Endodermal cell (in vitro differentiated cells): ENCODE measurements around the gene APOM. TPM values are rescaled to one million over a fixed set of nuclear protein-coding genes. Genes with fewer than 3 reads are reported as not detected.

Experiments used
- DNase-seq: peaks from one replicate; pipeline ENCODE4 v3.0.0-alpha.2; 2017
- H3K27ac ChIP-seq: 2 replicates; pipeline ENCODE4 v1.5.1; 2013; ENCODE audit warnings: mild to moderate bottlenecking, low read depth, low read length, moderate library complexity
- H3K27me3 ChIP-seq: 2 replicates; pipeline ENCODE4 v1.6.1; 2013; ENCODE audit warnings: mild to moderate bottlenecking, low read length, moderate library complexity; ENCODE audit not compliant: insufficient read depth, control insufficient read depth, poor library complexity, severe bottlenecking
- H3K36me3 ChIP-seq: 2 replicates; pipeline ENCODE4 v1.7.0; 2013; ENCODE audit warnings: mild to moderate bottlenecking, low read length, moderate library complexity; ENCODE audit not compliant: control insufficient read depth, insufficient read depth
- H3K4me1 ChIP-seq: one replicate; pipeline ENCODE4 v1.7.0; 2013; ENCODE audit warnings: low read length; ENCODE audit not compliant: control insufficient read depth, insufficient read depth
- H3K4me3 ChIP-seq: 2 replicates; pipeline ENCODE4 v1.5.1; 2013; ENCODE audit warnings: mild to moderate bottlenecking, low read length, moderate library complexity
- H3K9ac ChIP-seq: 2 replicates; pipeline ENCODE4 v1.6.1; 2013; ENCODE audit warnings: mild to moderate bottlenecking, low read length, moderate library complexity; ENCODE audit not compliant: poor library complexity, severe bottlenecking; ENCODE audit errors: extremely low read depth
- H3K9me3 ChIP-seq: 2 replicates; pipeline ENCODE4 v1.6.1; 2013; ENCODE audit warnings: mild to moderate bottlenecking, low read length, moderate library complexity; ENCODE audit not compliant: control insufficient read depth
- H3K27ac Mint-ChIP-seq: 2 replicates; pipeline ENCODE4 v1.8.0; 2020; ENCODE audit warnings: mixed read lengths
- H3K27me3 Mint-ChIP-seq: 2 replicates; pipeline ENCODE4 v1.8.0; 2021; ENCODE audit warnings: mild to moderate bottlenecking, mixed read lengths; ENCODE audit not compliant: insufficient read depth
- H3K36me3 Mint-ChIP-seq: 2 replicates; pipeline ENCODE4 v1.8.0; 2020; ENCODE audit warnings: low read depth, mixed read lengths
- H3K4me1 Mint-ChIP-seq: 2 replicates; pipeline ENCODE4 v1.8.0; 2020; ENCODE audit warnings: mixed read lengths
- H3K4me3 Mint-ChIP-seq: 2 replicates; pipeline ENCODE4 v1.8.0; 2020; ENCODE audit warnings: mild to moderate bottlenecking, moderate library complexity, mixed read lengths
- H3K9me3 Mint-ChIP-seq: 2 replicates; pipeline ENCODE4 v1.8.0; 2020; ENCODE audit warnings: mild to moderate bottlenecking, mixed read lengths
- CTCF ChIP-seq: fragments of 200-600 bp; sonication (generic); conservative IDR thresholded peaks from 2 replicates; pipeline ENCODE4 v1.5.0; 2021; ENCODE audit warnings: antibody characterized with exemption, mild to moderate bottlenecking
- WGBS, 2 experiments: methylation state at CpG; one replicate each; pipeline versions ENCODE4 v1.1.5 to v1.1.7; 2013; ENCODE audit warnings: missing lambda C conversion rate in 2 of 2, mixed read lengths in 1 of 2; ENCODE audit not compliant: insufficient coverage in 1 of 2, insufficient read length in 1 of 2; 5-methylcytosine and 5-hydroxymethylcytosine counted together
- total RNA-seq, 2 donors: library from RNA; stranded (reverse); fragmentation: NEBNext Ultra II Directional in 1 of 2; extraction: Animal tissue kit (Norgen Biotek cat#: 25700) in 1 of 2; gene quantifications; 2 replicates in 1 of 2; 3 replicates in 1 of 2; pipeline ENCODE4 v1.2.1, GENCODE V29; 2021

Gene APOM
- total RNA-seq, 2 donors from 2014 or later = 1.6 to 3.2 TPM

DNA sequence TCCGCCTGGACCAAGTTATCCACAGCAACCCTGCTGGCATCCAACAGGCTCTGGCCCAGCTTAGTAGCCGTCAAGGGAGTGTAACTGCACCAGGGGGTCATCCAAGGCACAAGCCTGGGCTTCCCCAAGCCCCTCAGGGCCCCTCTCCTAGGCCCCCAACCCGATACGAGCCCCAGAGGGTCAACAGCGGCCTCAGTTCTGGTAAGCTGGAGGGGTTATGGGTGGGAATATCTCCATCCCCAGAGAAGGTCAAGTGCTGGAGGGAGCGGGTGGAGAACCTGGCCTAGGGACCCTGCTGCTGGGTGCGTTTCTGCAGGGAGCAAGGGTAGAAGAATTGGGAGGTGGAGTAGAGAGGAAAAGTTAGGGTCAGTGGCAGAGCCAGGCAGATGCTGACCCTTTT, 22.2 kb upstream of the APOM start:
- Mint-ChIP-seq H3K27me3 (no peaks in the 10 kb centered on the region), H3K4me1 (no peaks in the 10 kb centered on the region), H3K4me3 (no peak overlapping the region), H3K27ac (no peak overlapping the region), H3K36me3 (peaks cover 88% of the 10 kb centered on the region), H3K9me3 (no peaks in the 10 kb centered on the region)
- no peak overlapping the region for H3K4me3 ChIP-seq
- H3K9ac ChIP-seq = no peak overlapping the region
- peaks cover 93% of the 10 kb centered on the region for H3K36me3 ChIP-seq
- DNase-seq = no peak
- no peaks in the 10 kb centered on the region for H3K9me3 ChIP-seq
- H3K4me1 ChIP-seq = no peaks in the 10 kb centered on the region
- WGBS, 2 experiments = 83 to 97% methylated on average over 1 to 7 of the region's 7 CpGs
- no peak overlapping the region for H3K27ac ChIP-seq
- TF ChIP-seq CTCF = no peak
- no peaks in the 10 kb centered on the region for H3K27me3 ChIP-seq

- no peak for DNase-seq
- H3K9me3 ChIP-seq = no peaks in the 10 kb centered on the region
- no peak overlapping the region for H3K4me3 ChIP-seq
- H3K4me3 Mint-ChIP-seq = no peak overlapping the region
- peaks cover 93% of the 10 kb centered on the region for H3K36me3 ChIP-seq
- 92% methylated on average over 3 of the region's 3 CpGs; no CpG with 5 or more reads in 1 of the 2 experiments for WGBS, 2 experiments
- H3K27me3 ChIP-seq = no peaks in the 10 kb centered on the region
- no peaks in the 10 kb centered on the region for H3K4me1 Mint-ChIP-seq
- no peaks in the 10 kb centered on the region for H3K4me1 ChIP-seq
- no peak for TF ChIP-seq CTCF
- H3K27me3 Mint-ChIP-seq = no peaks in the 10 kb centered on the region
- no peak overlapping the region for H3K9ac ChIP-seq
- H3K27ac ChIP-seq = no peak overlapping the region
- peak overlapping the region; percentile 66 for H3K27ac Mint-ChIP-seq
- H3K36me3 Mint-ChIP-seq = peaks cover 86% of the 10 kb centered on the region
- no peaks in the 10 kb centered on the region for H3K9me3 Mint-ChIP-seq
Measured at GRCh38 chr6:31634131-31634530, 21.6 kb upstream of the APOM start.

DNA sequence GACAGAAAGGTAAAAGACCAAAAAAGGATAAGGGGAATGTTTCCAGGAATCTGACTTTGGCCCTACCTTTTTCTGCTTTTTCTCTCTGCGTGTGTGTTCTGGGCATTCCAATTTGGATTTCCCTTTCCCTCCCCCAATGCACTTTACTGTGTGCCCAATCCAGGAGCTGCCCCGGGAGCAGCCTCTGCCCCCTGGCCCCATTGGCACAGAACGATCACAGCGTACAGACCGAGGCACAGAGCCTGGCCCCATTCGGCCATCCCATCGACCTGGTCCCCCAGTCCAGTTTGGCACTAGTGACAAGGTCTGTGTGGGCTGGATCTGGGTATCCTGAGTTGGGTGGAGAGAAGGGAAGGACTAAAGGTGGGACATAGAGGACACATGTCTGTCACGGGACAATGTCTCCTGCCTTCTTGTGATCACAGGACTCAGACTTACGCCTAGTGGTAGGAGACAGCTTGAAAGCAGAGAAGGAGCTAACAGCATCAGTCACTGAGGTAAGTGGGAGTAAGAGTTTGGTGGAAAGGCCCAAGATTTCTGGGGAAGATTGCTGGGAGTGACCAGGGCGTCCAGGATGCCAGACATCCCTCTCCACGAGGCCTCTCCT, 20.6 kb upstream of the APOM start:
- Histone ChIP-seq H3K9ac (no peak overlapping the region), H3K4me1 (no peaks in the 10 kb centered on the region), H3K27ac (no peak overlapping the region), H3K9me3 (no peaks in the 10 kb centered on the region), H3K4me3 (no peak overlapping the region), H3K36me3 (peaks cover 93% of the 10 kb centered on the region), H3K27me3 (no peaks in the 10 kb centered on the region)
- Mint-ChIP-seq H3K27ac (no peak overlapping the region), H3K27me3 (no peaks in the 10 kb centered on the region), H3K4me1 (no peaks in the 10 kb centered on the region), H3K9me3 (no peaks in the 10 kb centered on the region), H3K4me3 (no peak overlapping the region), H3K36me3 (peaks cover 83% of the 10 kb centered on the region)
- WGBS, 2 experiments = 90 to 91% methylated on average over 10 to 11 of the region's 11 CpGs
- TF ChIP-seq CTCF = peak; percentile 1
- no peak for DNase-seq
